Measurements from ENCODE around the gene YARS1.

DNA sequence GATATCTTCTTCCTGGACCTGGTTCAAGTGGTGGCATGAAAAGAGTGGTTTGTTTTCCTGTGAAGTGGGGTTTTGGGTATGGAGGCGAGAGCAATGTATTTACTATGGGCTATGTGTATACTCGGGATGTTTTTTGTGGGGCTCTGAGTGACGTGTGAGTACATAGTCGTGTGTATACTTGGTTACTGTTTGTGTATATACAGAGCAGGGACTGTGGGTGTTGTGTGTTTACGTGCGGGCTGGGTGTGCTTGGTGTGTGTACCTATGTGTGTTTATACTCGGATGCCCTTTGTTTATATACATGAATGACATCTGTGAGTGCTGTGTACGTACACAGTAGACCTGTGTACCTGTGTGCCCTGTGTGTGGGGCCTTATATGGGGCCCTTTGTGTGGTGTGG is 50.0 kb downstream of the YARS1 start:
- TF ChIP-seq, protein P1, sequence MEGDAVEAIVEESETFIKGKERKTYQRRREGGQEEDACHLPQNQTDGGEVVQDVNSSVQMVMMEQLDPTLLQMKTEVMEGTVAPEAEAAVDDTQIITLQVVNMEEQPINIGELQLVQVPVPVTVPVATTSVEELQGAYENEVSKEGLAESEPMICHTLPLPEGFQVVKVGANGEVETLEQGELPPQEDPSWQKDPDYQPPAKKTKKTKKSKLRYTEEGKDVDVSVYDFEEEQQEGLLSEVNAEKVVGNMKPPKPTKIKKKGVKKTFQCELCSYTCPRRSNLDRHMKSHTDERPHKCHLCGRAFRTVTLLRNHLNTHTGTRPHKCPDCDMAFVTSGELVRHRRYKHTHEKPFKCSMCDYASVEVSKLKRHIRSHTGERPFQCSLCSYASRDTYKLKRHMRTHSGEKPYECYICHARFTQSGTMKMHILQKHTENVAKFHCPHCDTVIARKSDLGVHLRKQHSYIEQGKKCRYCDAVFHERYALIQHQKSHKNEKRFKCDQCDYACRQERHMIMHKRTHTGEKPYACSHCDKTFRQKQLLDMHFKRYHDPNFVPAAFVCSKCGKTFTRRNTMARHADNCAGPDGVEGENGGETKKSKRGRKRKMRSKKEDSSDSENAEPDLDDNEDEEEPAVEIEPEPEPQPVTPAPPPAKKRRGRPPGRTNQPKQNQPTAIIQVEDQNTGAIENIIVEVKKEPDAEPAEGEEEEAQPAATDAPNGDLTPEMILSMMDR (optimal IDR thresholded peaks at IDR 0.05 in 1 of 3, IDR thresholded peaks at IDR 0.05 in 1 of 3, conservative IDR thresholded peaks at IDR 0.05 in 1 of 3; ENCODE audit: extremely low read depth in 1 of 3, insufficient read depth in 2 of 3, low read length in 3 of 3): no peak
- no peak for TF ChIP-seq EZH2 (IDR thresholded peaks at IDR 0.05; ENCODE audit: low read length)
